HCT116 (cell line): ENCODE measurements around the gene SCTR.

Experiments used
- CBX3 ChIP-seq: IDR thresholded peaks from 2 replicates; pipeline ENCODE4 v1.6.1; 2012; ENCODE audit warnings: low read depth
- CEBPB ChIP-seq: IDR thresholded peaks from 2 replicates; pipeline ENCODE4 v1.6.1; 2012; ENCODE audit warnings: low read depth
- EGR1 ChIP-seq: IDR thresholded peaks from 2 replicates; pipeline ENCODE4 v1.6.1; 2012; ENCODE audit warnings: low read depth
- EZH2 ChIP-seq: fragments of 200-600 bp; sonication (generic); IDR thresholded peaks from 2 replicates; pipeline ENCODE4 v1.6.1; 2017; ENCODE audit warnings: antibody characterized with exemption, mixed run types
- POLR2A ChIP-seq: IDR thresholded peaks from 2 replicates; pipeline ENCODE4 v1.7.0; 2011; ENCODE audit warnings: borderline replicate concordance; ENCODE audit not compliant: insufficient read depth, insufficient read length; ENCODE audit errors: extremely low read depth
- POLR2AphosphoS5 ChIP-seq: IDR thresholded peaks from 2 replicates; pipeline ENCODE4 v1.6.1; 2011; ENCODE audit warnings: mild to moderate bottlenecking, low read depth, low read length, moderate library complexity
- RAD21 ChIP-seq: IDR thresholded peaks from 2 replicates; pipeline ENCODE4 v1.6.1; 2012; ENCODE audit warnings: low read depth, mild to moderate bottlenecking
- TF ChIP-seq, protein P1 (sequence below), 3 experiments: fragments of 200-600 bp in 1 of 3; sonication (generic) in 1 of 3; IDR thresholded peaks in 2 of 3; conservative IDR thresholded peaks in 1 of 3; 2 replicates each; pipeline ENCODE4 v1.5.1; 2012 to 2017; ENCODE audit warnings: low read depth in 2 of 3, low read length in 2 of 3, antibody characterized with exemption in 1 of 3, borderline replicate concordance in 1 of 3, control low read depth in 1 of 3, mild to moderate bottlenecking in 1 of 3, mixed read lengths in 1 of 3, mixed run types in 1 of 3, moderate library complexity in 1 of 3; ENCODE audit not compliant: insufficient read depth in 1 of 3
- TF ChIP-seq, protein P2 (sequence below): IDR thresholded peaks from 2 replicates; pipeline ENCODE4 v1.6.1; 2012

DNA sequence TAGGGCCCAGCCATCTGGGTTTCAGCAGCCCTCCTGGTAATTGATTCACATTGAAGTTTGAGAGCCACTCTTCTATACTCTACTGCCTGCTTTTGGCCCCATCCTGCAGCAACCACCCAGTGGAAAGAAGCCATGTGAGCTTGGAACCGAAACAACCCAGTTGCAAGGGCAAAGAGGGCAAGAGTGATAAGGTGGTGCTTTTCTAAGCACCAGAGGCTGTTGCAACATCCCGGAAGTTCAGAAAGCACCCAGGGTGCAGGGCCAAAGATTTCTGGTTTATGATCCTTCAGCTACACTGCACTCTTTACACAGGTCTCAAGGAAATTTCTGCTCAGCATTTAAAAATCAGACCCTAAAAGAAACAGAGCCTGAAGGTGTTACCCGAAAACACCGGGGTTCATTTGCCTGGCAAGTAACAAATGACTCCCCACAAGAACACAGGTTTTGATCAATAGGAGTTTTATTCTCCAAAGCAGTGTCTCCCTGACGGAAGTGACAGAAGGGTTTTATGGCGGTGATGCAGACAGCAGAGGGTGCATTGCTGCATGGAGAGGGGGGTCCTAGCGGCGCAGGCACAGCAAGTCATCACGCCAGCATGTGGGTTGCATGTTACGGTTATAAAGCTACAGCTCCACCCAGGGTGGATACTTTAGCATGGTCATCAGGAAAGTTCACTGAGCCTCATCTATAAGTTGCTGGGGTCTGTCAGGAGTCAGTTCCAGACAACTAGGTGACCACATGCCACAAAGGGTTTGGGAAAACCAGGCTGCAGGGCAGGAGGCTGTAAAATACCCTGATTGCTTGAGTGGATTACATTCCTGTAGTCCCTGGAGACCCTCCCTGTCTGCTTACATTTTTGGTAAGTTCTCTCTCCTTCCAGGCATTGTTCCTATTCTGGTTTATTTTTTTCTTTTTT, 121.4 kb downstream of the SCTR start:
- no peak for TF ChIP-seq EZH2
- TF ChIP-seq, protein P1, sequence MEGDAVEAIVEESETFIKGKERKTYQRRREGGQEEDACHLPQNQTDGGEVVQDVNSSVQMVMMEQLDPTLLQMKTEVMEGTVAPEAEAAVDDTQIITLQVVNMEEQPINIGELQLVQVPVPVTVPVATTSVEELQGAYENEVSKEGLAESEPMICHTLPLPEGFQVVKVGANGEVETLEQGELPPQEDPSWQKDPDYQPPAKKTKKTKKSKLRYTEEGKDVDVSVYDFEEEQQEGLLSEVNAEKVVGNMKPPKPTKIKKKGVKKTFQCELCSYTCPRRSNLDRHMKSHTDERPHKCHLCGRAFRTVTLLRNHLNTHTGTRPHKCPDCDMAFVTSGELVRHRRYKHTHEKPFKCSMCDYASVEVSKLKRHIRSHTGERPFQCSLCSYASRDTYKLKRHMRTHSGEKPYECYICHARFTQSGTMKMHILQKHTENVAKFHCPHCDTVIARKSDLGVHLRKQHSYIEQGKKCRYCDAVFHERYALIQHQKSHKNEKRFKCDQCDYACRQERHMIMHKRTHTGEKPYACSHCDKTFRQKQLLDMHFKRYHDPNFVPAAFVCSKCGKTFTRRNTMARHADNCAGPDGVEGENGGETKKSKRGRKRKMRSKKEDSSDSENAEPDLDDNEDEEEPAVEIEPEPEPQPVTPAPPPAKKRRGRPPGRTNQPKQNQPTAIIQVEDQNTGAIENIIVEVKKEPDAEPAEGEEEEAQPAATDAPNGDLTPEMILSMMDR (IDR thresholded peaks at IDR 0.05 in 2 of 3, conservative IDR thresholded peaks at IDR 0.05 in 1 of 3; ENCODE audit: borderline replicate concordance in 1 of 3, insufficient read depth in 1 of 3, low read depth in 2 of 3, low read length in 2 of 3) = no peak
- TF ChIP-seq CEBPB = no peak
- TF ChIP-seq POLR2A = no peak
- no peak for TF ChIP-seq EGR1
- TF ChIP-seq, protein P2, sequence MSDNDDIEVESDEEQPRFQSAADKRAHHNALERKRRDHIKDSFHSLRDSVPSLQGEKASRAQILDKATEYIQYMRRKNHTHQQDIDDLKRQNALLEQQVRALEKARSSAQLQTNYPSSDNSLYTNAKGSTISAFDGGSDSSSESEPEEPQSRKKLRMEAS = no peak
- no peak for TF ChIP-seq RAD21
- TF ChIP-seq POLR2AphosphoS5 = no peak
- TF ChIP-seq CBX3 = no peak
